A549 (cell line): ENCODE data around the gene ITM2B.

Experiments
- CTCF ChIP-seq: fragments of >200 bp; sonication (Bioruptor Twin); formaldehyde crosslinking; IDR thresholded peaks from 3 replicates; pipeline ENCODE4 v1.5.1; 2016
- HMGXB4 ChIP-seq: fragments of 250-450 bp; sonication (Bioruptor Pico); IDR thresholded peaks from 2 replicates; pipeline ENCODE4 v1.5.0; 2021; ENCODE audit warnings: mild to moderate bottlenecking, moderate library complexity, borderline replicate concordance
- JUNB ChIP-seq: fragments of >200 bp; sonication (Bioruptor Twin); formaldehyde crosslinking; IDR thresholded peaks from 2 replicates; pipeline ENCODE4 v1.6.1; 2016
- MAX ChIP-seq: IDR thresholded peaks from 2 replicates; pipeline ENCODE4 v1.6.1; 2012
- POLR2A ChIP-seq: IDR thresholded peaks from 2 replicates; pipeline ENCODE4 v1.6.1; 2012; ENCODE audit warnings: mild to moderate bottlenecking, low read length
- RCOR1 ChIP-seq: fragments of 150-350 bp; IDR thresholded peaks from 2 replicates; pipeline ENCODE4 v1.6.1; 2014; ENCODE audit warnings: antibody characterized with exemption, low read length, low read depth
- RFX5 ChIP-seq: fragments of 450-650 bp; IDR thresholded peaks from 2 replicates; pipeline ENCODE4 v1.7.1; 2014; ENCODE audit warnings: antibody characterized with exemption, mild to moderate bottlenecking, moderate library complexity
- ZC3H11A ChIP-seq: fragments of 450-650 bp; IDR thresholded peaks from 2 replicates; pipeline ENCODE4 v1.6.1; 2014; ENCODE audit warnings: antibody characterized with exemption, mild to moderate bottlenecking
- ZNF302 ChIP-seq: fragments of 250-450 bp; sonication (Bioruptor Pico); IDR thresholded peaks from 2 replicates; pipeline ENCODE4 v1.9.0; 2021; ENCODE audit warnings: inconsistent platforms, mild to moderate bottlenecking, moderate library complexity
- TF ChIP-seq, protein P1 (sequence below): fragments of 150-350 bp; IDR thresholded peaks from 2 replicates; pipeline ENCODE4 v1.6.1; 2014; ENCODE audit warnings: low read depth, mild to moderate bottlenecking, low read length

- TF ChIP-seq, protein P1, sequence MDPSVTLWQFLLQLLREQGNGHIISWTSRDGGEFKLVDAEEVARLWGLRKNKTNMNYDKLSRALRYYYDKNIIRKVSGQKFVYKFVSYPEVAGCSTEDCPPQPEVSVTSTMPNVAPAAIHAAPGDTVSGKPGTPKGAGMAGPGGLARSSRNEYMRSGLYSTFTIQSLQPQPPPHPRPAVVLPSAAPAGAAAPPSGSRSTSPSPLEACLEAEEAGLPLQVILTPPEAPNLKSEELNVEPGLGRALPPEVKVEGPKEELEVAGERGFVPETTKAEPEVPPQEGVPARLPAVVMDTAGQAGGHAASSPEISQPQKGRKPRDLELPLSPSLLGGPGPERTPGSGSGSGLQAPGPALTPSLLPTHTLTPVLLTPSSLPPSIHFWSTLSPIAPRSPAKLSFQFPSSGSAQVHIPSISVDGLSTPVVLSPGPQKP, result no peak
- no peak for TF ChIP-seq RFX5
- no peak for TF ChIP-seq ZC3H11A
- no peak for TF ChIP-seq HMGXB4 (CRISPR knock-in tag)
- TF ChIP-seq RCOR1, result no peak
- TF ChIP-seq CTCF, result no peak
- TF ChIP-seq POLR2A, result no peak
- no peak for TF ChIP-seq ZNF302 (CRISPR knock-in tag)
- TF ChIP-seq JUNB, result no peak
- TF ChIP-seq MAX, result no peak
Measured at GRCh38 chr13:48296528-48296927, 63.5 kb downstream of the ITM2B start.
